ENCODE measurements around the gene EME1. TPM values are rescaled to one million over a fixed set of nuclear protein-coding genes. Genes with fewer than 3 reads are reported as not detected.

Gene EME1
- total RNA-seq, 2 experiments from 2014 or later: 0.36 to 0.92 TPM

- Mint-ChIP-seq H3K27me3 (no peaks in the 10 kb centered on the region), H3K4me1 (ENCODE audit: low read depth) (peaks cover 45% of the 10 kb centered on the region), H3K4me3 (peak overlapping the region; percentile 43), H3K36me3 (ENCODE audit: low read depth) (peaks cover 5% of the 10 kb centered on the region), H3K27ac (no peak overlapping the region), H3K9me3 (no peaks in the 10 kb centered on the region)
- no peak for ATAC-seq (ENCODE audit: poor library complexity)
- TF ChIP-seq CTCF (IDR thresholded peaks at IDR 0.05): no peak
- Histone ChIP-seq H3K27me3 (ENCODE audit: control insufficient read depth in 1 of 2, insufficient read depth in 2 of 2, low read length in 2 of 2) (no peaks in the 10 kb centered on the region), H3K4me1 (ENCODE audit: insufficient read depth, low read length) (peaks cover 42% of the 10 kb centered on the region), H3K9me3 (ENCODE audit: control insufficient read depth in 1 of 2, insufficient read depth in 1 of 2, low read length in 2 of 2) (peaks cover 0 to 4% of the 10 kb centered on the region in 2 experiments), H3K27ac (ENCODE audit: low read depth in 1 of 2, low read length in 2 of 2) (no peak overlapping the region), H3K4me3 (ENCODE audit: low read length) (no peak overlapping the region), H3K36me3 (ENCODE audit: insufficient read depth, low read length) (no peaks in the 10 kb centered on the region)
- intact Hi-C loops (cut with DNase I, micrococcal nuclease): loop anchor here in 1 of 2 experiments (2.0 to 5.0 kb wide), 2 partner anchors 26 to 133 kb away; no protein-coding TSS in a partner anchor
- CTCF ChIA-PET: interaction anchor here (0.9 to 1.4 kb wide), 2 partner anchors 8 to 27 kb away, joined by 3 to 5 read pairs; partner anchors contain the start of gene LRRC59
- DNase-seq: no peak
- POLR2A ChIA-PET: interaction anchor here (3.0 kb wide), 1 partner anchor 27 kb away, joined by 21 read pairs; the partner anchor contains the start of gene LRRC59
Observed at GRCh38 chr17:50424246-50424995, 51.4 kb downstream of the EME1 start.

- intact Hi-C loops (cut with DNase I, micrococcal nuclease): loop anchor here in 1 of 2 experiments (2.0 to 5.0 kb wide), 2 partner anchors 26 to 132 kb away; no protein-coding TSS in a partner anchor
Observed at GRCh38 chr17:50424996-50425681, 52.1 kb downstream of the EME1 start.

More at GRCh38 chr17:50424996-50425681, 52.1 kb downstream of the EME1 start:
- Mint-ChIP-seq H3K36me3 (ENCODE audit: low read depth) (peaks cover 5% of the 10 kb centered on the region), H3K9me3 (no peaks in the 10 kb centered on the region), H3K4me1 (ENCODE audit: low read depth) (peaks cover 45% of the 10 kb centered on the region), H3K27me3 (no peaks in the 10 kb centered on the region), H3K4me3 (peak overlapping the region; percentile 87), H3K27ac (peak overlapping the region; percentile 70)
- no peaks in the 10 kb centered on the region for H3K36me3 ChIP-seq (ENCODE audit: insufficient read depth, low read length)
- DNase-seq: peak in 1 of 14 experiments; percentile 15
- peaks cover 42% of the 10 kb centered on the region for H3K4me1 ChIP-seq (ENCODE audit: insufficient read depth, low read length)
- TF ChIP-seq CTCF (IDR thresholded peaks at IDR 0.05): no peak
- no peak for ATAC-seq (ENCODE audit: poor library complexity)
- H3K27me3 ChIP-seq (ENCODE audit: control insufficient read depth in 1 of 2, insufficient read depth in 2 of 2, low read length in 2 of 2): no peaks in the 10 kb centered on the region
- H3K9me3 ChIP-seq (ENCODE audit: control insufficient read depth in 1 of 2, insufficient read depth in 1 of 2, low read length in 2 of 2): no peaks in the 10 kb centered on the region
- peak overlapping the region; percentile 79 for H3K4me3 ChIP-seq (ENCODE audit: low read length)
- H3K27ac ChIP-seq (ENCODE audit: low read depth in 1 of 2, low read length in 2 of 2): no peak overlapping the region
- ChIA-PET POLR2A (interaction anchor here (1.7 to 3.0 kb wide), 2 partner anchors 28 to 79 kb away, joined by 5 to 21 read pairs; partner anchors contain the start of genes LRRC59 and XYLT2), CTCF (interaction anchor here (0.9 to 1.4 kb wide), 2 partner anchors 8 to 28 kb away, joined by 3 to 5 read pairs; partner anchors contain the start of gene LRRC59)

Data from CD4-positive, alpha-beta T cell (primary cell).